Vagina (tissue), 2 donors: Measurements from ENCODE around the gene BAZ2B. TPM values are rescaled to one million over a fixed set of nuclear protein-coding genes. Genes with fewer than 3 reads are reported as not detected.

Source experiments
- DNase-seq, 2 donors: peaks; one replicate each; pipeline ENCODE4 v3.0.0-alpha.2; 2017; ENCODE audit errors: extremely low spot score in 2 of 2
- H3K27ac ChIP-seq: fragments of 200-600 bp; sonication (generic); one replicate; pipeline ENCODE4 v1.5.1; 2019
- H3K27me3 ChIP-seq: fragments of 200-600 bp; sonication (generic); one replicate; pipeline ENCODE4 v1.5.1; 2019
- H3K36me3 ChIP-seq, 2 donors: fragments of 200-600 bp; sonication (generic); one replicate each; pipeline ENCODE4 v1.5.1; 2017 to 2019
- H3K4me1 ChIP-seq: fragments of 200-600 bp; sonication (generic); one replicate; pipeline ENCODE4 v1.5.1; 2019
- H3K4me3 ChIP-seq, 2 donors: fragments of 200-600 bp; sonication (generic); 1 replicate in 1 of 2; 2 replicates in 1 of 2; pipeline ENCODE4 v1.5.1; 2016 to 2019
- H3K9me3 ChIP-seq: fragments of 200-600 bp; sonication (generic); one replicate; pipeline ENCODE4 v1.5.1; 2019
- POLR2A ChIP-seq, 2 donors: fragments of 450-650 bp; IDR thresholded peaks; one replicate each; pipeline ENCODE4 v1.6.1; 2017; ENCODE audit warnings: antibody characterized with exemption in 2 of 2, mild to moderate bottlenecking in 2 of 2, moderate library complexity in 2 of 2
- POLR2AphosphoS5 ChIP-seq, 2 donors: sonication (generic); formaldehyde crosslinking; IDR thresholded peaks; one replicate each; pipeline ENCODE4 v1.9.0; 2017; ENCODE audit warnings: antibody characterized with exemption in 2 of 2, mild to moderate bottlenecking in 2 of 2, low read depth in 1 of 2; ENCODE audit not compliant: insufficient read depth in 1 of 2
- intact Hi-C: fragments of 100-400 bp; cut with DNase I; formaldehyde crosslinking; loops from one replicate; pipeline ENCODE4 v1.15.1; 2023
- total RNA-seq: library from RNA; depleted of rRNA; stranded (reverse); fragments of >200 nt; gene quantifications from one replicate; pipeline ENCODE4 v1.2.3, GENCODE V29; 2016
- TF ChIP-seq, protein P1 (sequence below), 3 experiments: fragments of 450-650 bp in 2 of 3; fragments of 200-600 bp in 1 of 3; sonication (generic) in 1 of 3; IDR thresholded peaks; one replicate each; pipeline ENCODE4 v1.5.1; 2017 to 2019; ENCODE audit warnings: antibody characterized with exemption in 3 of 3, mild to moderate bottlenecking in 2 of 3, moderate library complexity in 2 of 3

The BAZ2B gene
- total RNA-seq, 1 donor from 2014 or later = 90.6 TPM

- Histone ChIP-seq H3K9me3 (no peaks in the 10 kb centered on the region), H3K4me1 (no peaks in the 10 kb centered on the region), H3K4me3 (no peak overlapping the region), H3K36me3 (no peaks in the 10 kb centered on the region), H3K27ac (no peak overlapping the region), H3K27me3 (no peaks in the 10 kb centered on the region)
- no peak for TF ChIP-seq POLR2A (IDR thresholded peaks at IDR 0.05)
- TF ChIP-seq, protein P1, sequence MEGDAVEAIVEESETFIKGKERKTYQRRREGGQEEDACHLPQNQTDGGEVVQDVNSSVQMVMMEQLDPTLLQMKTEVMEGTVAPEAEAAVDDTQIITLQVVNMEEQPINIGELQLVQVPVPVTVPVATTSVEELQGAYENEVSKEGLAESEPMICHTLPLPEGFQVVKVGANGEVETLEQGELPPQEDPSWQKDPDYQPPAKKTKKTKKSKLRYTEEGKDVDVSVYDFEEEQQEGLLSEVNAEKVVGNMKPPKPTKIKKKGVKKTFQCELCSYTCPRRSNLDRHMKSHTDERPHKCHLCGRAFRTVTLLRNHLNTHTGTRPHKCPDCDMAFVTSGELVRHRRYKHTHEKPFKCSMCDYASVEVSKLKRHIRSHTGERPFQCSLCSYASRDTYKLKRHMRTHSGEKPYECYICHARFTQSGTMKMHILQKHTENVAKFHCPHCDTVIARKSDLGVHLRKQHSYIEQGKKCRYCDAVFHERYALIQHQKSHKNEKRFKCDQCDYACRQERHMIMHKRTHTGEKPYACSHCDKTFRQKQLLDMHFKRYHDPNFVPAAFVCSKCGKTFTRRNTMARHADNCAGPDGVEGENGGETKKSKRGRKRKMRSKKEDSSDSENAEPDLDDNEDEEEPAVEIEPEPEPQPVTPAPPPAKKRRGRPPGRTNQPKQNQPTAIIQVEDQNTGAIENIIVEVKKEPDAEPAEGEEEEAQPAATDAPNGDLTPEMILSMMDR (IDR thresholded peaks at IDR 0.05) = no peak
- TF ChIP-seq POLR2AphosphoS5 (IDR thresholded peaks at IDR 0.05; ENCODE audit: insufficient read depth in 1 of 2, low read depth in 1 of 2) = no peak
- intact Hi-C loops = no loop called here
- no peak for DNase-seq
These were observed 317.4 kb downstream of the BAZ2B start for GRCh38 chr2:159298967-159299366.

DNA sequence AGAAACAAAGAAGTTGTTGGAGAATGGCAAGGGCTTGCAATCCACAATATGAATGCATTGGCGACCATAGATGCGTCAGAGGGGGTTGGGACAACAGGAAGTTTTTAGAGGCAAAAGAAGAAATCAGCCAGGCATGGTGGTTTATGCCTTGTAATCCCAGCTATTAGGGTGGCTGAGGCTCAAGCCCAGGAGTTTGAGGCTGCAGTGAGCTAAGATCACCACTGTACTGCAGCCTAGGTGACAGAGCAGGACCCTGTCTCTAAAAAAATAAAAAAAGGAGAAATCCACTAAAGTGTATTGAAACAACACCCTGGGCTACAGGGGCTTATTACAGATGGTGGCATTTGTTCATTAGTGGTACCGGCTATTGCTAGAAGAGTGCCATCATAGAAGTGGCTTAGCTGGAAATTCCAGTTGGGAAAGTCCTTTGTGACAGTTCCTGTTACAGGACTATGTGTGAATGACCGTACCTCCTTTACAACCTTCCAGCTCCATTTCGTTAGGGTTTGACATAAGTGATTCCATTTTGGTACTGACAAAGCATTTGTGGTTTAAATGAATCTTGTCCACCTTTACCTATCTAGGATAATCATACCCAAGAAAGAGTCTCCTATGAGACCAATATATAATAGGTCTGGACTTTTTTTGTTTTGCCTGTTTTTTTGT is 319.2 kb downstream of the BAZ2B start:
- Histone ChIP-seq H3K4me1 (no peaks in the 10 kb centered on the region), H3K4me3 (no peak overlapping the region), H3K27ac (no peak overlapping the region), H3K27me3 (no peaks in the 10 kb centered on the region), H3K36me3 (no peaks in the 10 kb centered on the region), H3K9me3 (no peaks in the 10 kb centered on the region)
- intact Hi-C loops = no loop called here
- no peak for DNase-seq
- TF ChIP-seq POLR2A (IDR thresholded peaks at IDR 0.05) = no peak
- TF ChIP-seq POLR2AphosphoS5 (IDR thresholded peaks at IDR 0.05; ENCODE audit: insufficient read depth in 1 of 2, low read depth in 1 of 2) = peak in 1 of 2 donors; percentile 9
- TF ChIP-seq, protein P1 (IDR thresholded peaks at IDR 0.05) = no peak

DNA sequence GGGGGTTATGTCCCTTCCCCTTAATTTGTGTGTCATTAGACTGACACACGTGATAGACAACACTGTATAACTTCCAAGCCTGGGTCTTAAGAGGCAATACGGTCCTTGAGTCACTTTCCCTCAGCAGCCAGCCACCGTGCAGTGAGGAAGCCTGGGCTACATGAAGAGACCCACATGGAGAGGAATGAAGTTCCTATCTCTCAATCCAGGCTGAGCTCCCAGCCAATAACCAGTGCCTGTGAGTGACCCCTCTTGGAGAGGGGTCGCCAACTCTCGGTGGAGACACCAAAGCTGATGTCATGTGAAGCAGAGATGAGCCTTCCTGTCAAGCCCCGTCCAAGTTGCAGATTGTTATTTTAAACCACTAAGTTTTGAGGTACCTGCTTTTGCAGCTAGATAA is 324.2 kb downstream of the BAZ2B start:
- no peaks in the 10 kb centered on the region for H3K9me3 ChIP-seq
- H3K27ac ChIP-seq = no peak overlapping the region
- no peaks in the 10 kb centered on the region for H3K27me3 ChIP-seq
- intact Hi-C loops = no loop called here
- no peak for DNase-seq
- TF ChIP-seq POLR2AphosphoS5 (IDR thresholded peaks at IDR 0.05; ENCODE audit: insufficient read depth in 1 of 2, low read depth in 1 of 2) = no peak
- no peak for TF ChIP-seq POLR2A (IDR thresholded peaks at IDR 0.05)
- TF ChIP-seq, protein P1 (IDR thresholded peaks at IDR 0.05) = no peak
- H3K4me3 ChIP-seq = no peak overlapping the region
- peaks cover 7% of the 10 kb centered on the region for H3K4me1 ChIP-seq
- no peaks in the 10 kb centered on the region for H3K36me3 ChIP-seq

GRCh38 chr2:159290289-159290907 is 325.9 kb downstream of the BAZ2B start:
- TF ChIP-seq, protein P1 (IDR thresholded peaks at IDR 0.05) = no peak
- TF ChIP-seq POLR2A (IDR thresholded peaks at IDR 0.05) (no peak), POLR2AphosphoS5 (IDR thresholded peaks at IDR 0.05; ENCODE audit: insufficient read depth in 1 of 2, low read depth in 1 of 2) (no peak)
- H3K36me3 ChIP-seq = no peaks in the 10 kb centered on the region
- H3K27ac ChIP-seq = no peak overlapping the region
- no peaks in the 10 kb centered on the region for H3K9me3 ChIP-seq
- peaks cover 13% of the 10 kb centered on the region for H3K4me1 ChIP-seq
- intact Hi-C loops = no loop called here
- no peak for DNase-seq
- no peak overlapping the region for H3K4me3 ChIP-seq
- H3K27me3 ChIP-seq = no peaks in the 10 kb centered on the region

GRCh38 chr2:159287733-159288132 is 328.6 kb downstream of the BAZ2B start:
- Histone ChIP-seq H3K27me3 (no peaks in the 10 kb centered on the region), H3K4me1 (peaks cover 23% of the 10 kb centered on the region), H3K27ac (peak overlapping the region; percentile 94), H3K4me3 (peak overlapping the region in 1 of 2 donors; percentile 96), H3K36me3 (no peaks in the 10 kb centered on the region), H3K9me3 (no peaks in the 10 kb centered on the region)
- no peak for TF ChIP-seq POLR2AphosphoS5 (IDR thresholded peaks at IDR 0.05; ENCODE audit: insufficient read depth in 1 of 2, low read depth in 1 of 2)
- TF ChIP-seq, protein P1 (IDR thresholded peaks at IDR 0.05) = no peak
- TF ChIP-seq POLR2A (IDR thresholded peaks at IDR 0.05) = no peak
- intact Hi-C loops = no loop called here
- DNase-seq = no peak
